Measurements from ENCODE around the gene SETD4.
"Not testable (repeated sequence)": the region's sequence is repeated elsewhere in the genome, so short reads cannot be mapped to it uniquely, and the experiment has no call there.

SETD4 gene

GRCh38 chr21:36077758-36078157, 17.4 kb upstream of the SETD4 start:
- DNase-seq: no peak

GRCh38 chr21:36076878-36077655, 16.7 kb upstream of the SETD4 start:
- no peak for DNase-seq

- DNase-seq: peak; percentile 10
Measured at GRCh38 chr21:36075953-36076352, 15.6 kb upstream of the SETD4 start.

- no peak for DNase-seq
Measured at GRCh38 chr21:36075171-36075570, 14.8 kb upstream of the SETD4 start.

- not testable (repeated sequence) for DNase-seq
Measured at GRCh38 chr21:36073911-36074310, 13.6 kb upstream of the SETD4 start.

GRCh38 chr21:36073181-36073580, 12.9 kb upstream of the SETD4 start:
- no peak for DNase-seq

GRCh38 chr21:36072453-36073162, 12.3 kb upstream of the SETD4 start:
- DNase-seq: no peak

GRCh38 chr21:36070999-36071398, 10.7 kb upstream of the SETD4 start:
- DNase-seq: no peak

GRCh38 chr21:36069713-36070583, 9.6 kb upstream of the SETD4 start, which contains the start of gene CBR1:
CBR1 (plus strand) TSS chr21:36070024; CDS start chr21:36070116, 92 bp downstream.
- peak; percentile 96 for DNase-seq

GRCh38 chr21:36068748-36069398, 8.5 kb upstream of the SETD4 start:
- no peak for DNase-seq

GRCh38 chr21:36065497-36066036, 5.2 kb upstream of the SETD4 start:
- DNase-seq: peak; percentile 76

GRCh38 chr21:36064085-36064460, 3.7 kb upstream of the SETD4 start:
- no peak for DNase-seq

GRCh38 chr21:36063375-36064084, 3.2 kb upstream of the SETD4 start:
- DNase-seq: no peak

- DNase-seq: no peak
Measured at GRCh38 chr21:36061445-36061844, 1.1 kb upstream of the SETD4 start.

- no peak for DNase-seq
Measured at GRCh38 chr21:36059823-36060158, 535 bp downstream of the SETD4 start.

- DNase-seq: no peak
Measured at GRCh38 chr21:36055551-36055950, 4.8 kb downstream of the SETD4 start.

- no peak for DNase-seq
Measured at GRCh38 chr21:36053715-36054062, 6.6 kb downstream of the SETD4 start.

GRCh38 chr21:36052860-36053714, 7.2 kb downstream of the SETD4 start:
- no peak for DNase-seq

GRCh38 chr21:36048357-36048756, 12.0 kb downstream of the SETD4 start:
- DNase-seq: no peak

- DNase-seq: no peak
Measured at GRCh38 chr21:36047139-36047538, 13.2 kb downstream of the SETD4 start.

GRCh38 chr21:36045993-36046392, 14.3 kb downstream of the SETD4 start:
- DNase-seq: no peak

All from activated CD4-positive, alpha-beta T cell treated with anti-CD3 and anti-CD28 coated beads, Interleukin-10, Interleukin-2, amounts not matched to agents 100 ng/mL and 50 ng/mL, durations not matched to agents 16 hours and 8 hours (primary cell).